ENCODE data around the gene FOXC2. TPM values are rescaled to one million over a fixed set of nuclear protein-coding genes. Genes with fewer than 3 reads are reported as not detected.

Gene FOXC2
- total and polyA plus RNA-seq, 2 of the 13 experiments (the other 11 are each of a cell fraction or from before 2014, with no cell fraction given) = not detected

DNA sequence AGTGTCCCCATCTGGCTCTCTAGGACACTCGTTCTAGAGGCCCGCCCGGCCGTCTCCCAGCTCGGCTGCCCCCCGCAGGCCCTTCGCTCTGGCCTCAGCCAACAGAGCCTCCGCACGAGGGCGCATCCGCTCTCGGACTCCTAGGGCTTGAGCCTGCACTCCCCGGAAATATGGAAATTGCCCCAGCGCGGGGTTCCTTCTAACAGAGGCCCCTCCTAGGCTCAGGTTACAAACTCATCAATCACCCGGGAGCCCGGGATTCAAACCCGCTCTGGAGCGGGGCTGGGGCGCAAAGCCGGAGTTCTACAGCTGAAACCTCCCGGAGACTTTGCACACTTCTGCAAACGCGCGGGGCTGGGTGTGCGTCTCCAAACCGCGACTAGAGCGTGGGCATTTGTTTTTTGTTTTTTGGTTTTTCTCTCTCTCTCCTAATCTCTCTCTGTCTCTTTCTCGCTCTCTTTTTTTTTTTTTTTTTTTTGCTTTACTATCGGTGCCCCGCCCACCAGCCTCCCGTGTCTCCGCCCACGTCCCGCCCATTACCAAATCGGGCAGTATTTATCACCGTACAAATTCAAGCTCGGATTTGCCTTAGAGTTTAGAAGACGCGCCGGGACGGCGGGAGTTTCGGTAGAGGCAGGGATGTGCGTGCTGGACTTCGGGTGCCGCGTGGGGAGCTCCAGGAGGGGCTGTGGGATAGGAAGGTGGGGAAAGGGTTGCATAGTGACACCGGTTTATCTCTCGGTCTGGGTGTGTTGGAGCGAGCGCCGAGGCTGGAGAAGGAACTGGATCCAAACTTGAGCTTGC lies 9.3 kb downstream of the FOXC2 start (continued):
- TF ChIP-seq, protein P1, sequence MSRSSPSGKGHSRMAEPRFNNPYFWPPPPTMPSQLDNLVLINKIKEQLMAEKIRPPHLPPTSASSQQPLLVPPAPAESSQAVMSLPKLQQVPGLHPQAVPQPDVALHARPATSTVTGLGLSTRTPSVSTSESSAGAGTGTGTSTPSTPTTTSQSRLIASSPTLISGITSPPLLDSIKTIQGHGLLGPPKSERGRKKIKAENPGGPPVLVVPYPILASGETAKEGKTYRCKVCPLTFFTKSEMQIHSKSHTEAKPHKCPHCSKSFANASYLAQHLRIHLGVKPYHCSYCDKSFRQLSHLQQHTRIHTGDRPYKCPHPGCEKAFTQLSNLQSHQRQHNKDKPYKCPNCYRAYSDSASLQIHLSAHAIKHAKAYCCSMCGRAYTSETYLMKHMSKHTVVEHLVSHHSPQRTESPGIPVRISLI (CRISPR knock-in tag; IDR thresholded peaks at IDR 0.05; ENCODE audit: borderline replicate concordance) = no peak
- TF ChIP-seq HDAC6 (IDR thresholded peaks at IDR 0.05; ENCODE audit: low read depth, low read length) = no peak
- no peak for TF ChIP-seq SP1 (IDR thresholded peaks at IDR 0.05)
- no peak for TF ChIP-seq SP1 (CRISPR knock-in tag; IDR thresholded peaks at IDR 0.05)
- TF ChIP-seq, protein P2, sequence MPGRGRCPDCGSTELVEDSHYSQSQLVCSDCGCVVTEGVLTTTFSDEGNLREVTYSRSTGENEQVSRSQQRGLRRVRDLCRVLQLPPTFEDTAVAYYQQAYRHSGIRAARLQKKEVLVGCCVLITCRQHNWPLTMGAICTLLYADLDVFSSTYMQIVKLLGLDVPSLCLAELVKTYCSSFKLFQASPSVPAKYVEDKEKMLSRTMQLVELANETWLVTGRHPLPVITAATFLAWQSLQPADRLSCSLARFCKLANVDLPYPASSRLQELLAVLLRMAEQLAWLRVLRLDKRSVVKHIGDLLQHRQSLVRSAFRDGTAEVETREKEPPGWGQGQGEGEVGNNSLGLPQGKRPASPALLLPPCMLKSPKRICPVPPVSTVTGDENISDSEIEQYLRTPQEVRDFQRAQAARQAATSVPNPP (CRISPR knock-in tag; IDR thresholded peaks at IDR 0.05) = no peak
- TF ChIP-seq, protein P3, sequence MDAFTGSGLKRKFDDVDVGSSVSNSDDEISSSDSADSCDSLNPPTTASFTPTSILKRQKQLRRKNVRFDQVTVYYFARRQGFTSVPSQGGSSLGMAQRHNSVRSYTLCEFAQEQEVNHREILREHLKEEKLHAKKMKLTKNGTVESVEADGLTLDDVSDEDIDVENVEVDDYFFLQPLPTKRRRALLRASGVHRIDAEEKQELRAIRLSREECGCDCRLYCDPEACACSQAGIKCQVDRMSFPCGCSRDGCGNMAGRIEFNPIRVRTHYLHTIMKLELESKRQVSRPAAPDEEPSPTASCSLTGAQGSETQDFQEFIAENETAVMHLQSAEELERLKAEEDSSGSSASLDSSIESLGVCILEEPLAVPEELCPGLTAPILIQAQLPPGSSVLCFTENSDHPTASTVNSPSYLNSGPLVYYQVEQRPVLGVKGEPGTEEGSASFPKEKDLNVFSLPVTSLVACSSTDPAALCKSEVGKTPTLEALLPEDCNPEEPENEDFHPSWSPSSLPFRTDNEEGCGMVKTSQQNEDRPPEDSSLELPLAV (CRISPR knock-in tag; conservative IDR thresholded peaks at IDR 0.05; ENCODE audit: low read depth) = no peak
- TF ChIP-seq, protein P4, sequence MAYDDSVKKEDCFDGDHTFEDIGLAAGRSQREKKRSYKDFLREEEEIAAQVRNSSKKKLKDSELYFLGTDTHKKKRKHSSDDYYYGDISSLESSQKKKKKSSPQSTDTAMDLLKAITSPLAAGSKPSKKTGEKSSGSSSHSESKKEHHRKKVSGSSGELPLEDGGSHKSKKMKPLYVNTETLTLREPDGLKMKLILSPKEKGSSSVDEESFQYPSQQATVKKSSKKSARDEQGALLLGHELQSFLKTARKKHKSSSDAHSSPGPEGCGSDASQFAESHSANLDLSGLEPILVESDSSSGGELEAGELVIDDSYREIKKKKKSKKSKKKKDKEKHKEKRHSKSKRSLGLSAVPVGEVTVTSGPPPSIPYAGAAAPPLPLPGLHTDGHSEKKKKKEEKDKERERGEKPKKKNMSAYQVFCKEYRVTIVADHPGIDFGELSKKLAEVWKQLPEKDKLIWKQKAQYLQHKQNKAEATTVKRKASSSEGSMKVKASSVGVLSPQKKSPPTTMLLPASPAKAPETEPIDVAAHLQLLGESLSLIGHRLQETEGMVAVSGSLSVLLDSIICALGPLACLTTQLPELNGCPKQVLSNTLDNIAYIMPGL (CRISPR knock-in tag; IDR thresholded peaks at IDR 0.05; ENCODE audit: borderline replicate concordance in 1 of 2, low read depth in 1 of 2) = 0 out of 4 replicates have a peak, but pooled peaks of 1 of the 2 experiments have one; percentile 33
